HG02610 (cell line): ENCODE measurements around the gene DPYSL4.
"Not testable (repeated sequence)": the region's sequence is repeated elsewhere in the genome, so short reads cannot be mapped to it uniquely, and the experiment has no call there.

ENCODE experiments used
- ATAC-seq: cut with Tn5 transposase; IDR thresholded peaks from one replicate; pipeline ENCODE4 v1.9.1; 2021; ENCODE audit warnings: mild to moderate bottlenecking, moderate library complexity; ENCODE audit not compliant: unreplicated experiment

DPYSL4 gene

DNA sequence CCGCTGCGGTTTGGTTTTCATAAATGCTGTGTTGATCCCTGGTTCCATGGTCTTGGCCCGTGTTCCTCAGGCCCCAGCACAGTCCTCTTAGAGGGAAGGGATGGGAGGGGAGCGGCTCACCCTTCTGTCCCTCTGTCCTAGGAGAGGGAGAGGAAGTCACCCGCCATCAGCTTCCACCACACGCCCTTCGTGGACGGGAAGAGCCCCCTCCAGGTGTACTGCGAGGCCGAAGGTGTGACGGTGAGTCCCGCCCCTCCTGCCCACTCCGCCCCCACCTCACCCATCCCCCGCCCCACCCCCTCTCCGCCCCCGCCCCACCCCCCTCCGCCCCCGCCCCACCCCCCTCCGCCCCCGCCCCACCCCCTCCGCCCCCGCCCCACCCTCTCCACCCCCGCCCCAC, 37.5 kb upstream of the DPYSL4 start:
- ATAC-seq: no peak

DNA sequence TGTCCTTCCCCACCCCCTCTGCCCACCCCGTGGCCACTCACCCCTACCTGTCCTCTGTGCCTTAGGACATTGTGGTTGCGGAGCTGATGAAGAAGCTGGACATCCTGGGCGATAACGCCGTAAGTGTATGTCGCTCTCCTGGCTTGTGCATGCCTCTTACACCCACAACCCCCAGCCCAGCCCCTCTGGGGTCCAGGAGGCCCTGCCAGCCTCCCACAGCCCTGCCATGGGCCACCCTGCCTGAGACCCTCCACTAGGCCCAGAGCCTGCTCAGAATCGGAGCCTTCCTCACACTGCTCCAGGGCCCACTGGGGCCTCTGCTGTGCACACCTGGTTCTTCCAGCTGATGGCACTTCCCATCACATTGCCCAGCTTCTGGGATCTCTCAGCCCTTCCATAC, 36.8 kb upstream of the DPYSL4 start:
- ATAC-seq: no peak

GRCh38 chr10:132150777-132151176, 36.0 kb upstream of the DPYSL4 start:
- no peak for ATAC-seq

GRCh38 chr10:132151286-132151950, 35.3 kb upstream of the DPYSL4 start:
- no peak for ATAC-seq

- ATAC-seq: no peak
Observed at GRCh38 chr10:132151951-132152505, 34.7 kb upstream of the DPYSL4 start.

GRCh38 chr10:132152896-132153580, 33.7 kb upstream of the DPYSL4 start:
- no peak for ATAC-seq

DNA sequence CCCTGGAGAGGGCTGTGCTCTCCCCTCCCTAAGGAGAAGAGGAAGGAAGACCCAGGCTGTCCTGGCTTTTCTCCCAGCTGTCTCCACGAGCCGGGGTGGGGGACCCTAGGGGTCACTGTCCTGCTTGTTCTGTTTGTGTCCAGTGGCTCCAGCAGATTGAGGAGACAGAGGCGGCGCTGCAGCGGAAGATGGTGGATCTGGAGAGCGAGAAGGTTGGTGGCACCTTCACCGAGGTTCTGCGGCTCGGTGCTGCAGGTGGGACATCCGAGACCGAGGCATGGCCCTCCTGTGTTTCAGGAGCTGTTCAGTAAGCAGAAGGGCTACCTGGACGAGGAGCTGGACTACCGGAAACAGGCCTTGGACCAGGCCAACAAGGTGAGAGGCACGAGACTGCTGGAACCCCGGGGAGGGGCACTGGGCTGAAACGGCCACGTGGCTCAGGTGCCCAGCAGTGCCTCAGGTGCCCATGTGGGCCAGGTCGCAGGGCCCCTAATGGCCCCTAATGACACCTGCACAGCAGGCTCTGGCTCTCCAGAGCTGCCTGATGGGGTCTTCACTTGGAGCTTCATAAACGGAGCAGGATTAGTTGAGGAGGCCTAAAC, 33.0 kb upstream of the DPYSL4 start:
- ATAC-seq: no peak

DNA sequence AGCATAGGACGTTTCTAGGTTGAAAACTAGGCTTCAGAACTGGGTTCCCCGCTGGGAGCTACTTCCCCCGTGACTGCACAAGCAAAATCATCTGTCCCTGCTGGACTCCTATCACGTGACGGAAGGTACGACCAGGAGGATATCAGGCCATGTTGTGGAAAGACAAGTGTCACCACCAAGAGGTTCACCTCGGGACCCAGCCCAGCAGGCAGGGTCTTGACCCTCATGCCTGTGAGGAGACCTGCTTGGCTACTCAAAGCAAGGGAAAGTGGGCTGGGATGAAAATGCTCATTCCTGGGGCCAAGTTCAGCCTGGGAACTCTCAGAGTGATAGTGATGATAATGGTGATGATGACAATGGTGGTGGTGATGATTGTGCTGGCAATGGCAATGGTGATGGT, 32.3 kb upstream of the DPYSL4 start:
- ATAC-seq: no peak

DNA sequence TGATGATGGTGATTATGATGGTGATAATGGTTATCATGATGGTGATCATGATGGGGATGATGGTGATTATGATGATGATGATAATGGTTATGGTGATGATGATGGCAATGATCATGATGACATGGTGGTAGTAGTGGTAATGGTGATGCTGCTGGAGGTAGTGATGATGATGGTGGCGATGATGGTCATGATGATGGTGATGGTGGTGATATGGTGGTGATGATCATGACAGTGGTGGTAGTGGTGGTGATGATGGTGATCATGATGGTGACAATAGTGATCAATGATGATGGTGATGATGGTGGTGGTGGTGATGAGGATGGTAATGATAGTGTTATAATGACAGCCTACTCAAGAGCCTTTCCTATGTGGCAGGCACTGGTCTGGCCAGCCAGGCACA, 31.8 kb upstream of the DPYSL4 start:
- no peak for ATAC-seq

GRCh38 chr10:132155723-132156381, 30.9 kb upstream of the DPYSL4 start:
- no peak for ATAC-seq

GRCh38 chr10:132156382-132156781, 30.4 kb upstream of the DPYSL4 start:
- no peak for ATAC-seq

DNA sequence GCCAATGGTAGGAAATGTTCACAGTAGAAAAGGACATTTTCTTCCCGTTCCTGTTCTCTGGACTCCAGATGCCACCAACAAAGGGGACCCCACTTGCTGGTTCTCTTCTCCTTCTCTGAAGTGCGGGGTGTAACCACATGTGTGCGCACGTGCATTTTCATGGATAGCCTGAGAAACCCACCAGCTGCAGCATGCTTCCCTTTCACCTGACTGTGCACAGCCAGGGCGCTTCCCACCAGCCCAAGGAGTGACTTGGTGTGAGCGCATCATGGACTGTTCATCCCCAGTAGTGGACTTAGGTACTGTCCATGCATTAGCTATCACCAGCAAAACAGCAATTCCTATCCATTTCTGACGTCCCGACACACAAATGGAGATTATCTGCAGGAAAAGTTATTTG, 29.6 kb upstream of the DPYSL4 start:
- ATAC-seq: no peak

GRCh38 chr10:132158122-132158741, 28.5 kb upstream of the DPYSL4 start:
- ATAC-seq: no peak

DNA sequence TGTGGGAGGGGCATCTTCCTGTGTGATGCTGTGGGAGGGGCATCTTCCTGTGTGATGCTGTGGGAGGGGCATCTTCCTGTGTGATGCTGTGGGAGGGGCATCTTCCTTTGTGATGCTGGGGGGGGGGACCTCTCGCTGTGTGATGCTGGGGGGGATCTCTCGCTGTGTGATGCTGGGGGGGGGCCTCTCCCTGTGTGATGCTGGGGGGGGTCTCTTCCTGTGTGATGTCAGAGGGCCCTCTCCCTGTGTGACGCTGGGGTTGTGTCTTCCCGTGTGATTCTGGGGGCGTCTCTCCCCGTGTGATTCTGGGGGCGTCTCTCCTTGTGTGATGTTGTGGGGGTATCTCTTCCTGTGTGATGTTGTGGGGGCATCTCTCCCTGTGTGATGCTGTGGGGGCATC, 27.9 kb upstream of the DPYSL4 start:
- no peak for ATAC-seq

GRCh38 chr10:132159302-132160230, 27.2 kb upstream of the DPYSL4 start:
- ATAC-seq: not testable (repeated sequence)

- not testable (repeated sequence) for ATAC-seq
Observed at GRCh38 chr10:132160231-132160630, 26.5 kb upstream of the DPYSL4 start.

DNA sequence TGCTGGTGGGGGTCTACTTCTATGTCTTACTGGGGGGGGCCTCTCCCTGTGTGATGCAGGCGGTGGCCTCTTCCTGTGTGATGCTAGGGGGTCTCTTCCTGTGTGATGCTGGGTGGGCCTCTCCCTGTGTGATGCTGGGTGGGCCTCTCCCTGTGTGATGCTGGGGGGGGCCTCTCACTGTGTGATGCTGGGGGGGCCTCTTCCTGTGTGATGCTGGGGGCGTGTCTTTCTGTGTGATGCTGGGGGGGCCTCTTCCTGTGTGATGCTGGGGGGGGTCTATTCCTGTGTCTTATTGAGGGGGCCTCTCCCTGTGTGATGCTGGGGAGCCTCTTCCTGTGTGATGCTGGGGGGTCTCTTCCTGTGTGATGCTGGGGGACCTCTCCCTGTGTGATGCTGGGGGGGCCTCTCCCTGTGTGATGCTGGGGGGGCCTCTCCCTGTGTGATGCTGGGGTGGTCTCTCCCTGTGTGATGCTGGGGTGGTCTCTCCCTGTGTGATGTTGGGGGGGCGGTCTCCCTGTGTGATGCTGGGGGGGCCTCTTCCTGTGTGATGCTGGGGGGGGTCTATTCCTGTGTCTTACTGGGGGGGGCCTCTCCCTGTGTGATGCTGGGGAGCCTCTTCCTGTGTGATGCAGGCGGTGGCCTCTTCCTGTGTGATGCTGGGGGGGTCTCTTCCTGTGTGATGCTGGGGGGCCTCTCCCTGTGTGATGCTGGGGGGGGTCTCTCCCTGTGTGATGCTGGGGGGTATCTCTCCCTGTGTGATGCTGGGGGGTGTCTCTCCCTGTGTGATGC, 25.7 kb upstream of the DPYSL4 start:
- ATAC-seq: not testable (repeated sequence)

- no peak for ATAC-seq
Observed at GRCh38 chr10:132162021-132162531, 24.7 kb upstream of the DPYSL4 start.
